Vagina (tissue), 2 donors: Measurements from ENCODE around the gene XPO4. TPM values are rescaled to one million over a fixed set of nuclear protein-coding genes. Genes with fewer than 3 reads are reported as not detected.
"Not testable (repeated sequence)": the region's sequence is repeated elsewhere in the genome, so short reads cannot be mapped to it uniquely, and the experiment has no call there.

ENCODE experiments used
- DNase-seq, 2 donors: peaks; one replicate each; pipeline ENCODE4 v3.0.0-alpha.2; 2017; ENCODE audit errors: extremely low spot score in 2 of 2
- H3K27ac ChIP-seq: fragments of 200-600 bp; sonication (generic); one replicate; pipeline ENCODE4 v1.5.1; 2019
- H3K27me3 ChIP-seq: fragments of 200-600 bp; sonication (generic); one replicate; pipeline ENCODE4 v1.5.1; 2019
- H3K36me3 ChIP-seq, 2 donors: fragments of 200-600 bp; sonication (generic); one replicate each; pipeline ENCODE4 v1.5.1; 2017 to 2019
- H3K4me1 ChIP-seq: fragments of 200-600 bp; sonication (generic); one replicate; pipeline ENCODE4 v1.5.1; 2019
- H3K4me3 ChIP-seq, 2 donors: fragments of 200-600 bp; sonication (generic); 1 replicate in 1 of 2; 2 replicates in 1 of 2; pipeline ENCODE4 v1.5.1; 2016 to 2019
- H3K9me3 ChIP-seq: fragments of 200-600 bp; sonication (generic); one replicate; pipeline ENCODE4 v1.5.1; 2019
- POLR2A ChIP-seq, 2 donors: fragments of 450-650 bp; IDR thresholded peaks; one replicate each; pipeline ENCODE4 v1.6.1; 2017; ENCODE audit warnings: antibody characterized with exemption in 2 of 2, mild to moderate bottlenecking in 2 of 2, moderate library complexity in 2 of 2
- POLR2AphosphoS5 ChIP-seq, 2 donors: sonication (generic); formaldehyde crosslinking; IDR thresholded peaks; one replicate each; pipeline ENCODE4 v1.9.0; 2017; ENCODE audit warnings: antibody characterized with exemption in 2 of 2, mild to moderate bottlenecking in 2 of 2, low read depth in 1 of 2; ENCODE audit not compliant: insufficient read depth in 1 of 2
- intact Hi-C: fragments of 100-400 bp; cut with DNase I; formaldehyde crosslinking; loops from one replicate; pipeline ENCODE4 v1.15.1; 2023
- total RNA-seq: library from RNA; depleted of rRNA; stranded (reverse); fragments of >200 nt; gene quantifications from one replicate; pipeline ENCODE4 v1.2.3, GENCODE V29; 2016
- TF ChIP-seq, protein P1 (sequence below), 3 experiments: fragments of 450-650 bp in 2 of 3; fragments of 200-600 bp in 1 of 3; sonication (generic) in 1 of 3; IDR thresholded peaks; one replicate each; pipeline ENCODE4 v1.5.1; 2017 to 2019; ENCODE audit warnings: antibody characterized with exemption in 3 of 3, mild to moderate bottlenecking in 2 of 3, moderate library complexity in 2 of 3

Gene XPO4
- 17.7 TPM for total RNA-seq

DNA sequence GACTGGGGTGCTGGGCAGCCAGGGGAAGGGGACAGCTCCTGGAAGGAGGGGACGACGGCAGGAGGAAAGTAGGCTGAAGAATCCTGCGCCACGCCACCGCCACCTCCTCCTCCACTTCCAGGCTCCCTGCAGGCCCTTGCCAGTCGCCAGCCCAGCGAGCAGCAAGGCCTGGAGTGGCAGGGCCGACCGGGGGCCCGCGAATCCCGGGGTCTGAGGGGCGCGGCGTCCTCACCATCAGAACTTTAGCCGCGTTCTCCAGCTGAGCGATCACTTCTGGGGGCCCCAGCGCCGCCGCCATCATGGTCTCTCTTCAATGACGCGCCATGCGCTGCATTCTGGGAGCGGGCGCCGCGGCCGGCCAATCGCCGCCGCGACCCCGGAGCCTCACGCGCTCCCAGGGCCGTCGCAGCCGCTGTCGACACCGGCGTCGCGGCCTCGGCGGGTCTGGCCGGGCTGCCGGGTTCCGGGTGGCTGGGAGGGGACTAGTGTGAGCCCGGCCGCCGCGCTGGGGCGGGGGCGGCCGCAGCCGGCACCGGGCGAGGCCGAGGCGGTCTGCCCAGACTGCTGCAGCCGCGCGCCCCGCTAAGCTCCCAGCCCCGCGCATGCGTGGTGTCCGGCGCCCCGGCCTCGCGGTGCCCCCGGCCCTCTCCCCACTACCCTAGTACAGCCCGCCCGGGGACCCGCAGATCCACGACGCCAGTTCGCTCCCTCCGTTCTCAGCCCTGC, at the start of gene XPO4:
Gene XPO4, minus strand, starts transcription at position 309 of the 726 bp plus-strand sequence. Its CDS starts 8 bp downstream, at position 301.
- DNase-seq = no peak
- peaks cover 28% of the 10 kb centered on the region for H3K4me1 ChIP-seq
- no peaks in the 10 kb centered on the region for H3K36me3 ChIP-seq
- H3K9me3 ChIP-seq = no peaks in the 10 kb centered on the region
- TF ChIP-seq, protein P1, sequence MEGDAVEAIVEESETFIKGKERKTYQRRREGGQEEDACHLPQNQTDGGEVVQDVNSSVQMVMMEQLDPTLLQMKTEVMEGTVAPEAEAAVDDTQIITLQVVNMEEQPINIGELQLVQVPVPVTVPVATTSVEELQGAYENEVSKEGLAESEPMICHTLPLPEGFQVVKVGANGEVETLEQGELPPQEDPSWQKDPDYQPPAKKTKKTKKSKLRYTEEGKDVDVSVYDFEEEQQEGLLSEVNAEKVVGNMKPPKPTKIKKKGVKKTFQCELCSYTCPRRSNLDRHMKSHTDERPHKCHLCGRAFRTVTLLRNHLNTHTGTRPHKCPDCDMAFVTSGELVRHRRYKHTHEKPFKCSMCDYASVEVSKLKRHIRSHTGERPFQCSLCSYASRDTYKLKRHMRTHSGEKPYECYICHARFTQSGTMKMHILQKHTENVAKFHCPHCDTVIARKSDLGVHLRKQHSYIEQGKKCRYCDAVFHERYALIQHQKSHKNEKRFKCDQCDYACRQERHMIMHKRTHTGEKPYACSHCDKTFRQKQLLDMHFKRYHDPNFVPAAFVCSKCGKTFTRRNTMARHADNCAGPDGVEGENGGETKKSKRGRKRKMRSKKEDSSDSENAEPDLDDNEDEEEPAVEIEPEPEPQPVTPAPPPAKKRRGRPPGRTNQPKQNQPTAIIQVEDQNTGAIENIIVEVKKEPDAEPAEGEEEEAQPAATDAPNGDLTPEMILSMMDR (IDR thresholded peaks at IDR 0.05) = no peak
- peak in 1 of 2 donors; percentile 61 for TF ChIP-seq POLR2AphosphoS5 (IDR thresholded peaks at IDR 0.05; ENCODE audit: insufficient read depth in 1 of 2, low read depth in 1 of 2)
- no peak for TF ChIP-seq POLR2A (IDR thresholded peaks at IDR 0.05)
- intact Hi-C loops = no loop called here
- H3K27me3 ChIP-seq = no peaks in the 10 kb centered on the region
- H3K27ac ChIP-seq = peak within 1 kb of the TSS; percentile 89
- H3K4me3 ChIP-seq = peak within 1 kb of the TSS; percentile 79 to 97

GRCh38 chr13:20948001-20948400, 45.5 kb upstream of the XPO4 start:
- H3K9me3 ChIP-seq, H3K4me3 ChIP-seq, H3K36me3 ChIP-seq, H3K4me1 ChIP-seq, DNase-seq, H3K27me3 ChIP-seq, H3K27ac ChIP-seq: not testable (repeated sequence)
- intact Hi-C loops = loop anchor here (10.0 kb wide), 1 partner anchor 127 kb away; no protein-coding TSS in a partner anchor

DNA sequence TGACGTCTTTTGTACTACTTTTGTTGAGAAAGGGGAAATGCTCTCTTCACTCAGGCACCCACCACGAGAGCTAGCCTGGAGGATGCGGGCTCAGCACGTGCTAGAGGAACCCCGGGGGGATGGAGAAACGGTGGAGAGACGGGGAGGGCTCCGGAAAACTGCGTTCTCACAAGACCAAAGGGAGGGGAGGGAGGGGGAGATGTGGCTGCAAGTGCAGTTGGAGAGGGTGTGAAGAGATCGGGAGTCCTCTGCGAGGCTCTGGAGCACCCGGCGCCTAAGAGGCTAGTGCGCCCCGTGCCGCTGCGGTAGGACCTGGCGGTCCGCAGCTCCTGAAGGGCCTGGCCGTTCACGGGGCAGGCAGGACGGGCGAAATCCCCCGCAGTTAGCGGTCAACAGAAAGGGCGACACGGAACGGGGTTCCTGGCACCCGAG, 43.4 kb upstream of the XPO4 start:
- no peaks in the 10 kb centered on the region for H3K27me3 ChIP-seq
- no peaks in the 10 kb centered on the region for H3K9me3 ChIP-seq
- H3K4me3 ChIP-seq = peak overlapping the region; percentile 5
- H3K27ac ChIP-seq = no peak overlapping the region
- TF ChIP-seq, protein P1 (IDR thresholded peaks at IDR 0.05) = no peak
- no peak for TF ChIP-seq POLR2A (IDR thresholded peaks at IDR 0.05)
- no peak for TF ChIP-seq POLR2AphosphoS5 (IDR thresholded peaks at IDR 0.05; ENCODE audit: insufficient read depth in 1 of 2, low read depth in 1 of 2)
- no peak for DNase-seq
- H3K36me3 ChIP-seq = no peaks in the 10 kb centered on the region
- intact Hi-C loops = loop anchor here (2.0 to 10.0 kb wide), 2 partner anchors 129 to 531 kb away; no protein-coding TSS in a partner anchor
- H3K4me1 ChIP-seq = peaks cover 6% of the 10 kb centered on the region

DNA sequence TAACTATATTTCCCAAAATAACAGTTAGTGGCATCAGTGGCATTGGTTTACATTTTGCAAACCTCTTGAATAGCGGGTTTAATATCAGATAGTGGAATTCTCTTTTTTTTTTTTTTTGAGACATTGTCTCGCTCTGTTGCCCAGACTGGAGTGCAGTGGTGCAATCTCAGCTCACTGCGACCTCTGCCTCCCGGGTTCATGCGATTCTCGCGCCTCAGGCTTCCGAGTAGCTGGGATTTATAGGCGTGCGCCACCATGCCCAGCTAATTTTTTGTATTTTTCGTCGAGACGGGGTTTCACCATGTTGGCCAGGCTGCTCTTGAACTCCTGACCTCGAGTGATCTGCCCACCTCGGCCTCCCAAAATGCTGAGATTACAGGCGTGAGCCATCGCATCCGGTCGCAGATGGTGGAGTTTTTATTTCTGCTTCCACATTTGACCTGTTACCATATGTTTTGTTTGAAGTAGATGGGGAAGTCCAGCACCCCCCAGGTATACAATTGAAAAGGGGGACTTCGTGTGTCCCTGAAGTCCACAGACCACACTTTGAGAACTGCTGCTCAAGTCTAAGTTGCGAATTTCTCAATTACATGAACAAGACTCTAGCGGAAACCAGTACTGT, 40.5 kb upstream of the XPO4 start:
- peak overlapping the region; percentile 61 for H3K27ac ChIP-seq
- no peaks in the 10 kb centered on the region for H3K36me3 ChIP-seq
- TF ChIP-seq, protein P1 (IDR thresholded peaks at IDR 0.05) = no peak
- no peak for TF ChIP-seq POLR2A (IDR thresholded peaks at IDR 0.05)
- TF ChIP-seq POLR2AphosphoS5 (IDR thresholded peaks at IDR 0.05; ENCODE audit: insufficient read depth in 1 of 2, low read depth in 1 of 2) = no peak
- no peak for DNase-seq
- no peaks in the 10 kb centered on the region for H3K9me3 ChIP-seq
- H3K4me3 ChIP-seq = peak overlapping the region; percentile 1 to 16
- intact Hi-C loops = loop anchor here (5.0 to 10.0 kb wide), 2 partner anchors 132 to 189 kb away; no protein-coding TSS in a partner anchor
- H3K4me1 ChIP-seq = peaks cover 12% of the 10 kb centered on the region
- H3K27me3 ChIP-seq = no peaks in the 10 kb centered on the region

DNA sequence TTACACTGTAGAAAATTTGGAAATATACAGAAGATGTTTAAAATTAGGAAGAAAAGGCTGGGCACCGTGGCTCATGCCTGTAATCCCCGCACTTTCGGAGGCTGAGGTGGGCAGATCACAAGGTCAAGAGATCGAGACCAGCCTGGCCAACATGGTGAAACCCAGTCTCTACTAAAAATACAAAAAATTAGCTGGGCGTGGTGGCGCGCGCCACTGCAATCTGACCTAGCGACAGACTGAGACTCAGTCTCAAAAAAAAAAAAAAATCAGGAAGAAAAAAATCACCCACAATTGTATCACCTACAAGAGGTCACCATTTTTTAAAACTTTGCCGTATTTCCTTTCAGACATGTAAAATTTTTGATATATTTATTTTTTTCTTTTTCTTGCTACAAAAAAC, 38.0 kb upstream of the XPO4 start:
- H3K4me1 ChIP-seq = peaks cover 12% of the 10 kb centered on the region
- not testable (repeated sequence) for H3K27ac ChIP-seq, DNase-seq, H3K9me3 ChIP-seq, H3K4me3 ChIP-seq, H3K36me3 ChIP-seq, H3K27me3 ChIP-seq
- intact Hi-C loops = loop anchor here (5.0 to 10.0 kb wide), 2 partner anchors 134 to 192 kb away; no protein-coding TSS in a partner anchor

DNA sequence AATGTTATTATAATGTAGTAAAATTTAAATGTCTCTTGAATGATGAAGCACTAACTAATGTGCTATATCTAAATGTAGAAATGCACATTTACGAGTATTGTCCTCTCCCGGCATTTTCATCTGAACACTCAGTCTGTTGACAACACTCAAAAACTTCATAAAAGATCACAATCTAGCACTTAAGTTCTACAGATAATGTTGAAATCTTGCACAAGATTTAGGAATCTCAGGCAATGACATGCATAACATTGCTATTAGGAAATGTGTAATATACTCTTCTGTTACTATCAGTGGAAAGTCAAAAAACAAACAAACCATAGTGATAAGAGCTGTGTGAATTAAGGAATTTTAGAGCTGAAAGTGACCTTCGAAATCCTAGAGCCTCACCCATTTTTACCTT, 37.5 kb upstream of the XPO4 start:
- Histone ChIP-seq H3K27ac (no peak overlapping the region), H3K4me3 (no peak overlapping the region), H3K9me3 (no peaks in the 10 kb centered on the region), H3K4me1 (peaks cover 12% of the 10 kb centered on the region), H3K36me3 (no peaks in the 10 kb centered on the region), H3K27me3 (no peaks in the 10 kb centered on the region)
- no peak for DNase-seq
- intact Hi-C loops = loop anchor here (5.0 to 10.0 kb wide), 2 partner anchors 135 to 192 kb away; no protein-coding TSS in a partner anchor
- TF ChIP-seq, protein P1 (IDR thresholded peaks at IDR 0.05) = no peak
- no peak for TF ChIP-seq POLR2AphosphoS5 (IDR thresholded peaks at IDR 0.05; ENCODE audit: insufficient read depth in 1 of 2, low read depth in 1 of 2)
- no peak for TF ChIP-seq POLR2A (IDR thresholded peaks at IDR 0.05)
